Spleen (tissue), 11 donors: ENCODE results near the gene MECR. TPM values are rescaled to one million over a fixed set of nuclear protein-coding genes. Genes with fewer than 3 reads are reported as not detected.

Experiments used
- DNase-seq: peaks from one replicate; pipeline ENCODE4 v3.0.0-alpha.2; 2020
- H3K27ac ChIP-seq, 8 donors: fragments of 200-600 bp; sonication (generic) in 7 of 8; 1 replicate in 4 of 8; 2 replicates in 4 of 8; pipeline versions ENCODE4 v1.5.0 to v1.8.0; 2016 to 2021; ENCODE audit warnings: inconsistent platforms in 4 of 8, mild to moderate bottlenecking in 4 of 8, moderate library complexity in 1 of 8
- H3K27me3 ChIP-seq, 7 donors: fragments of 200-600 bp; sonication (generic) in 6 of 7; replicated peaks in 1 of 7; 1 replicate in 4 of 7; 2 replicates in 3 of 7; pipeline versions ENCODE4 v1.5.0 to v1.8.0; 2016 to 2021; ENCODE audit warnings: inconsistent platforms in 3 of 7, mild to moderate bottlenecking in 1 of 7
- H3K36me3 ChIP-seq, 6 donors: fragments of 200-600 bp; sonication (generic) in 5 of 6; 1 replicate in 4 of 6; 2 replicates in 2 of 6; pipeline versions ENCODE4 v1.5.0 to v1.8.0; 2016 to 2021; ENCODE audit warnings: inconsistent platforms in 2 of 6
- H3K4me1 ChIP-seq, 6 donors: fragments of 200-600 bp; sonication (generic) in 5 of 6; 1 replicate in 3 of 6; 2 replicates in 3 of 6; pipeline versions ENCODE4 v1.5.0 to v1.8.0; 2016 to 2021; ENCODE audit warnings: inconsistent platforms in 3 of 6
- H3K4me3 ChIP-seq, 8 donors: fragments of 200-600 bp; sonication (generic) in 7 of 8; 1 replicate in 4 of 8; 2 replicates in 4 of 8; pipeline versions ENCODE4 v1.5.0 to v1.8.0; 2016 to 2021; ENCODE audit warnings: inconsistent platforms in 4 of 8, mild to moderate bottlenecking in 4 of 8, moderate library complexity in 2 of 8
- H3K9me3 ChIP-seq, 8 donors: fragments of 200-600 bp; sonication (generic) in 7 of 8; 1 replicate in 4 of 8; 2 replicates in 4 of 8; pipeline versions ENCODE4 v1.5.0 to v1.8.0; 2016 to 2021; ENCODE audit warnings: inconsistent platforms in 4 of 8
- CTCF ChIP-seq, 11 experiments: fragments of 200-600 bp in 7 of 11; fragments of 450-650 bp in 4 of 11; sonication (generic) in 4 of 11; IDR thresholded peaks in 8 of 11; conservative IDR thresholded peaks in 3 of 11; 1 replicate in 7 of 11; 2 replicates in 4 of 11; pipeline versions ENCODE4 v1.4.0 to v1.8.0; 2016 to 2021; ENCODE audit warnings: antibody characterized with exemption in 11 of 11, inconsistent platforms in 4 of 11, mild to moderate bottlenecking in 1 of 11
- POLR2A ChIP-seq, 3 donors: fragments of 450-650 bp; IDR thresholded peaks; one replicate each; pipeline ENCODE4 v1.5.1; 2017; ENCODE audit warnings: antibody characterized with exemption in 3 of 3, mild to moderate bottlenecking in 1 of 3
- POLR2AphosphoS5 ChIP-seq, 3 donors: sonication (generic); formaldehyde crosslinking; IDR thresholded peaks; one replicate each; pipeline ENCODE4 v1.5.1; 2017; ENCODE audit warnings: antibody characterized with exemption in 3 of 3
- WGBS, 5 donors: extraction: QIAGEN DNeasy Blood & Tissue Kit in 3 of 5; methylation state at CpG; one replicate each; pipeline versions ENCODE4 v1.1.5 to v1.1.7; 2013 to 2018; 5-methylcytosine and 5-hydroxymethylcytosine counted together
- intact Hi-C: fragments of 100-400 bp; cut with DNase I; formaldehyde crosslinking; loops from one replicate; pipeline ENCODE4 v1.15.0; 2023; ENCODE audit warnings: low total_unique reads
- polyA plus RNA-seq, 3 donors: library from polyadenylated mRNA; stranded (reverse); fragments of 200-250 nt; gene quantifications; one replicate each; pipeline ENCODE4 v1.2.1, GENCODE V29; 2013
- total RNA-seq, 7 donors: library from RNA; depleted of rRNA in 3 of 7; stranded (reverse); fragments of >200 nt in 3 of 7; fragmentation: NEBNext Ultra II Directional in 4 of 7; extraction: Animal tissue kit (Norgen Biotek cat#: 25700) in 4 of 7; gene quantifications; one replicate each; pipeline versions ENCODE4 v1.1.0 to v1.2.1, GENCODE V29; 2016 to 2021
- donor health status: healthy with polysubstance abuse.
- donor health status: DM: no; HTN: no; CAD: no; lungs with moderate emphysema.
- donor health status: DM: no; HTN: no; CAD: no.
- donor health status: Bipolar disorder and iron deficiency.
- donor health status: healthy.
- donor health status: DM: no; HTN: no; CAD: no.
- donor health status: DM: yes; HTN: yes; CAD: no.

The MECR gene
- total and polyA plus RNA-seq, 10 donors, result 6.4 to 25.4 (median 14.7) TPM

DNA sequence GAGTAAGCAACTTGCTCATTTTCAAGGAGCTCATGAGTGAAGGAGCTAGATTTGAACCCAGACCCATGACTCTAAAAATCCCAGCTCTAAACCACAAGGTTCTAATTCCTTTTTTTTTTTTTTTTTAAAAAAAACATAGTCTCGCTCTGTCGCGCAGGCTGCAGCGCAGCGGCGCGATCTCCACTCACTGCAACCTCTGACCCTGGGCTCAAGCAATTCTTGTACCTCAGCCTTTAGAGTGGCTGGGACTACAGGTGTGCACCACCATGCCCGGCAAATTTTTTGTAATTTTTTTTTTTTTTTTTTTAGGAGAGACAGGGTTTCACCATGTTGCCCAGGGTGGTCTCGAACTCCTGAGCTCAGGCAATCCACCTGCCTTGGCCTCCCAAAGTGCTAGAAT is 62.8 kb downstream of the MECR start:
- H3K36me3 ChIP-seq, result peaks cover 0 to 73% (median 39%) of the 10 kb centered on the region in 6 donors
- intact Hi-C loops, result no loop called here
- no peak for DNase-seq
- no peak overlapping the region for H3K27ac ChIP-seq
- WGBS, 5 donors, result 96 to 99% (median 98%) methylated on average over 9 of the region's 9 CpGs
- no peaks in the 10 kb centered on the region for H3K9me3 ChIP-seq
- no peak overlapping the region for H3K4me3 ChIP-seq
- peaks cover 25 to 95% (median 63%) of the 10 kb centered on the region in 6 donors for H3K4me1 ChIP-seq
- TF ChIP-seq POLR2A (IDR thresholded peaks at IDR 0.05) (no peak), CTCF (IDR thresholded peaks at IDR 0.05 in 8 of 11, conservative IDR thresholded peaks at IDR 0.05 in 3 of 11) (no peak), POLR2AphosphoS5 (IDR thresholded peaks at IDR 0.05) (no peak)
- no peaks in the 10 kb centered on the region for H3K27me3 ChIP-seq

DNA sequence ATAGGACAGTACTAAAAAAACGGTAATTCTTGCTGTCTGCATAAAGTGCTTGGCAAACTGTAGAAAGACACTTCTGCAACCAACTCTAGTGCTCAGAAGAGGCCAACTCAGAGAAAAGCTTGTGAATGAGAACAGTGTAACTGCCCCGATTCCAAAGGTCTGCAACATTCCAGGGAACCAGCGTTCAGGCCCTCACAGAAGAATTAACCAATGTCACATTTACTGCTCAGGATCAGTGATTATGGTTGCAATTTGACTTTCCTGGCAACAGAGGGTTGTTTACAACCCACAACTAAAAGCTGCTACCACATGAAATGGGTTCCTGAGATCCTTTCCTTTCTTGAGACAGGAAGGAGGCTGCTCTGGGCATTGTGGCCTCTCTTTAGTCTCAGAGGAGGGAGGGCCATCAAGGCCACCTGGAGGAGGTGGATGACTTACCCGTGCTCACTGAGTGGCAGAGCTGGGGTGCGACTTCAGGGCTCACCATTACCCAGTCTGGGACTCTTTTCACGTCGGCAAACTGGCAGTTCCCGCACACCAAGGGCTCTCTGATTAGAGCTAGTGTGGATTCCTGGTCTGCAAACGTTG is 64.3 kb downstream of the MECR start:
- Histone ChIP-seq H3K4me3 (no peak overlapping the region), H3K9me3 (no peaks in the 10 kb centered on the region), H3K27me3 (no peaks in the 10 kb centered on the region), H3K27ac (peak overlapping the region in 1 of 8 donors; percentile 2), H3K4me1 (peaks cover 15 to 95% (median 62%) of the 10 kb centered on the region in 6 donors), H3K36me3 (peaks cover 0 to 81% (median 41%) of the 10 kb centered on the region in 6 donors)
- intact Hi-C loops, result no loop called here
- WGBS, 5 donors, result 66 to 80% (median 75%) methylated on average over 9 of the region's 9 CpGs
- DNase-seq, result no peak
- TF ChIP-seq CTCF (IDR thresholded peaks at IDR 0.05 in 8 of 11, conservative IDR thresholded peaks at IDR 0.05 in 3 of 11) (no peak), POLR2AphosphoS5 (IDR thresholded peaks at IDR 0.05) (peak in 1 of 3 donors; percentile 23)

DNA sequence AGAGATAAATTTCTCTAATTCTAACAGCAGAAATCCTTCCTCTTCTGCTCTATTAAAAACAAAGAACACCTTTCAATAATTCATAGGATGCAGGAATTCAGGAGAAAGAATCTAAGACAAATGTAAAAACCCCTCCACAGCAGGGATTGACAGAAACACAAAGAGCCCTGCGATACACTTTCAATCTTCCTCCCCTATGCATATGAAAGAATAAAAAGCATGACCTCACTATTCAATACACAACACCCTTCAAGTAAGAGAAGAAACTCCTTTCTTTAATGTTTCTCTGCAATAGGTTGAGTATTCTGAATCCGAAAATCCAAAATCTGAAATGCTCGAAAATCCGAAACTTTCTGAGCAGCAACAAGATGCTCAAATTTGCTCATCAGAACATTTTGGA is 66.1 kb downstream of the MECR start:
- 89 to 99% (median 96%) methylated on average over 4 of the region's 4 CpGs for WGBS, 5 donors

More for the DNA sequence above, 66.1 kb downstream of the MECR start:
- no peak for DNase-seq
- H3K27ac ChIP-seq, result no peak overlapping the region
- no peaks in the 10 kb centered on the region for H3K27me3 ChIP-seq
- intact Hi-C loops, result no loop called here
- peaks cover 0 to 95% (median 55%) of the 10 kb centered on the region in 6 donors for H3K4me1 ChIP-seq
- H3K36me3 ChIP-seq, result peaks cover 0 to 91% (median 52%) of the 10 kb centered on the region in 6 donors
- TF ChIP-seq POLR2A (IDR thresholded peaks at IDR 0.05), result no peak
- no peak for TF ChIP-seq CTCF (IDR thresholded peaks at IDR 0.05 in 8 of 11, conservative IDR thresholded peaks at IDR 0.05 in 3 of 11)
- no peak for TF ChIP-seq POLR2AphosphoS5 (IDR thresholded peaks at IDR 0.05)
- no peaks in the 10 kb centered on the region for H3K9me3 ChIP-seq
- no peak overlapping the region for H3K4me3 ChIP-seq
